ENCODE measurements around the gene CEP55. TPM values are rescaled to one million over a fixed set of nuclear protein-coding genes. Genes with fewer than 3 reads are reported as not detected.
"Not testable (repeated sequence)": the region's sequence is repeated elsewhere in the genome, so short reads cannot be mapped to it uniquely, and the experiment has no call there.

CEP55 gene
- 11.6 and 37.1 TPM in 2 replicates for total RNA-seq

GRCh38 chr10:93496322-93497041 lies at the start of gene CEP55:
CEP55 (plus strand) TSS chr10:93496612; CDS start chr10:93500052, 3,440 bp downstream.
- DNase-seq (ENCODE audit: low read depth in 2 of 2), result peak; percentile 76 to 95

GRCh38 chr10:93447019-93447418 lies 49.4 kb upstream of the CEP55 start:
- DNase-seq (ENCODE audit: low read depth in 2 of 2), result no peak

- DNase-seq (ENCODE audit: low read depth in 2 of 2), result no peak
Measured at GRCh38 chr10:93447970-93448369, 48.4 kb upstream of the CEP55 start.

- no peak for DNase-seq (ENCODE audit: low read depth in 2 of 2)
Measured at GRCh38 chr10:93451244-93451947, 45.0 kb upstream of the CEP55 start.

GRCh38 chr10:93452143-93452542 lies 44.3 kb upstream of the CEP55 start:
- no peak for DNase-seq (ENCODE audit: low read depth in 2 of 2)

- no peak for DNase-seq (ENCODE audit: low read depth in 2 of 2)
Measured at GRCh38 chr10:93454146-93454545, 42.3 kb upstream of the CEP55 start.

GRCh38 chr10:93454736-93455135 lies 41.7 kb upstream of the CEP55 start:
- no peak for DNase-seq (ENCODE audit: low read depth in 2 of 2)

- DNase-seq (ENCODE audit: low read depth in 2 of 2), result no peak
Measured at GRCh38 chr10:93456480-93456879, 39.9 kb upstream of the CEP55 start.

GRCh38 chr10:93457511-93457910 lies 38.9 kb upstream of the CEP55 start:
- no peak for DNase-seq (ENCODE audit: low read depth in 2 of 2)

GRCh38 chr10:93458821-93459257 lies 37.6 kb upstream of the CEP55 start:
- DNase-seq (ENCODE audit: low read depth in 2 of 2), result peak in 1 of 2 donors; percentile 97

GRCh38 chr10:93459466-93459865 lies 36.9 kb upstream of the CEP55 start:
- no peak for DNase-seq (ENCODE audit: low read depth in 2 of 2)

- no peak for DNase-seq (ENCODE audit: low read depth in 2 of 2)
Measured at GRCh38 chr10:93461109-93461806, 35.2 kb upstream of the CEP55 start.

- peak; percentile 65 to 88 for DNase-seq (ENCODE audit: low read depth in 2 of 2)
Measured at GRCh38 chr10:93461807-93462178, 34.6 kb upstream of the CEP55 start.

- DNase-seq (ENCODE audit: low read depth in 2 of 2), result peak in 1 of 2 donors; percentile 67
Measured at GRCh38 chr10:93462371-93462770, 34.0 kb upstream of the CEP55 start.

- peak; percentile 61 to 99 for DNase-seq (ENCODE audit: low read depth in 2 of 2)
Measured at GRCh38 chr10:93462881-93463280, 33.5 kb upstream of the CEP55 start.

GRCh38 chr10:93463723-93464476 lies 32.5 kb upstream of the CEP55 start:
- no peak for DNase-seq (ENCODE audit: low read depth in 2 of 2)

- peak in 1 of 2 donors; percentile 33 for DNase-seq (ENCODE audit: low read depth in 2 of 2)
Measured at GRCh38 chr10:93464776-93465388, 31.5 kb upstream of the CEP55 start.

- peak; percentile 80 to 96 for DNase-seq (ENCODE audit: low read depth in 2 of 2)
Measured at GRCh38 chr10:93465806-93466675, 30.4 kb upstream of the CEP55 start.

- DNase-seq (ENCODE audit: low read depth in 2 of 2), result not testable (repeated sequence)
Measured at GRCh38 chr10:93467635-93468034, 28.8 kb upstream of the CEP55 start.
